ENCODE data around the gene GET3. TPM values are rescaled to one million over a fixed set of nuclear protein-coding genes. Genes with fewer than 3 reads are reported as not detected.

GET3 gene
- total and polyA plus RNA-seq, 2 of the 13 experiments (the other 11 are each of a cell fraction or from before 2014, with no cell fraction given) = 57.7 to 59.4 TPM

DNA sequence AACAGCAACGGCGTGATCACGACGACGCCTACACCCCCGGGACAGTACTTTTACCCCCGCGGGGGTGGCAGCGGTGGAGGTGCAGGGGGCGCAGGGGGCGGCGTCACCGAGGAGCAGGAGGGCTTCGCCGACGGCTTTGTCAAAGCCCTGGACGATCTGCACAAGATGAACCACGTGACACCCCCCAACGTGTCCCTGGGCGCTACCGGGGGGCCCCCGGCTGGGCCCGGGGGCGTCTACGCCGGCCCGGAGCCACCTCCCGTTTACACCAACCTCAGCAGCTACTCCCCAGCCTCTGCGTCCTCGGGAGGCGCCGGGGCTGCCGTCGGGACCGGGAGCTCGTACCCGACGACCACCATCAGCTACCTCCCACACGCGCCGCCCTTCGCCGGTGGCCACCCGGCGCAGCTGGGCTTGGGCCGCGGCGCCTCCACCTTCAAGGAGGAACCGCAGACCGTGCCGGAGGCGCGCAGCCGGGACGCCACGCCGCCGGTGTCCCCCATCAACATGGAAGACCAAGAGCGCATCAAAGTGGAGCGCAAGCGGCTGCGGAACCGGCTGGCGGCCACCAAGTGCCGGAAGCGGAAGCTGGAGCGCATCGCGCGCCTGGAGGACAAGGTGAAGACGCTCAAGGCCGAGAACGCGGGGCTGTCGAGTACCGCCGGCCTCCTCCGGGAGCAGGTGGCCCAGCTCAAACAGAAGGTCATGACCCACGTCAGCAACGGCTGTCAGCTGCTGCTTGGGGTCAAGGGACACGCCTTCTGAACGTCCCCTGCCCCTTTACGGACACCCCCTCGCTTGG is 55.0 kb downstream of the GET3 start (continued):
- TF ChIP-seq, protein P1, sequence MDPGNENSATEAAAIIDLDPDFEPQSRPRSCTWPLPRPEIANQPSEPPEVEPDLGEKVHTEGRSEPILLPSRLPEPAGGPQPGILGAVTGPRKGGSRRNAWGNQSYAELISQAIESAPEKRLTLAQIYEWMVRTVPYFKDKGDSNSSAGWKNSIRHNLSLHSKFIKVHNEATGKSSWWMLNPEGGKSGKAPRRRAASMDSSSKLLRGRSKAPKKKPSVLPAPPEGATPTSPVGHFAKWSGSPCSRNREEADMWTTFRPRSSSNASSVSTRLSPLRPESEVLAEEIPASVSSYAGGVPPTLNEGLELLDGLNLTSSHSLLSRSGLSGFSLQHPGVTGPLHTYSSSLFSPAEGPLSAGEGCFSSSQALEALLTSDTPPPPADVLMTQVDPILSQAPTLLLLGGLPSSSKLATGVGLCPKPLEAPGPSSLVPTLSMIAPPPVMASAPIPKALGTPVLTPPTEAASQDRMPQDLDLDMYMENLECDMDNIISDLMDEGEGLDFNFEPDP (CRISPR knock-in tag; conservative IDR thresholded peaks at IDR 0.05) = no peak
- TF ChIP-seq TCF7 (IDR thresholded peaks at IDR 0.05; ENCODE audit: low read depth) (no peak), ZNF430 (CRISPR knock-in tag; IDR thresholded peaks at IDR 0.05) (peak; percentile 64; the same call in 1 of the 2 replicates), FOXK2 (IDR thresholded peaks at IDR 0.05) (no peak), MXI1 (IDR thresholded peaks at IDR 0.05; ENCODE audit: borderline replicate concordance, low read depth, low read length) (0 out of 3 replicates have a peak, but pooled peaks have one; percentile 11), XRCC5 (optimal IDR thresholded peaks at IDR 0.05; ENCODE audit: low read length) (peak; percentile 23), ZNF331 (CRISPR knock-in tag; IDR thresholded peaks at IDR 0.05) (0 out of 2 replicates have a peak, but pooled peaks have one; percentile 9), SMARCE1 (IDR thresholded peaks at IDR 0.05; ENCODE audit: borderline replicate concordance) (no peak), DMAP1 (CRISPR knock-in tag; IDR thresholded peaks at IDR 0.05) (no peak; the same call in 1 of the 2 replicates), ZNF230 (CRISPR knock-in tag; IDR thresholded peaks at IDR 0.05) (no peak), SP140L (CRISPR knock-in tag; IDR thresholded peaks at IDR 0.05; ENCODE audit: borderline replicate concordance) (no peak), PRMT3 (CRISPR knock-in tag; IDR thresholded peaks at IDR 0.05; ENCODE audit: borderline replicate concordance, low read depth) (0 out of 2 replicates have a peak, but pooled peaks have one; percentile 34), ZNF607 (CRISPR knock-in tag; IDR thresholded peaks at IDR 0.05; ENCODE audit: borderline replicate concordance) (0 out of 2 replicates have a peak, but pooled peaks have one; percentile 19), GABPA (IDR thresholded peaks at IDR 0.05; ENCODE audit: low read depth, low read length) (peak; percentile 69), GABPA (CRISPR knock-in tag; IDR thresholded peaks at IDR 0.05; ENCODE audit: low read depth) (peak; percentile 87), ISL2 (CRISPR knock-in tag; IDR thresholded peaks at IDR 0.05) (peak; percentile 36; the same call in 1 of the 2 replicates), PHF20 (CRISPR knock-in tag; IDR thresholded peaks at IDR 0.05) (peak; percentile 66)
- TF ChIP-seq, protein P2, sequence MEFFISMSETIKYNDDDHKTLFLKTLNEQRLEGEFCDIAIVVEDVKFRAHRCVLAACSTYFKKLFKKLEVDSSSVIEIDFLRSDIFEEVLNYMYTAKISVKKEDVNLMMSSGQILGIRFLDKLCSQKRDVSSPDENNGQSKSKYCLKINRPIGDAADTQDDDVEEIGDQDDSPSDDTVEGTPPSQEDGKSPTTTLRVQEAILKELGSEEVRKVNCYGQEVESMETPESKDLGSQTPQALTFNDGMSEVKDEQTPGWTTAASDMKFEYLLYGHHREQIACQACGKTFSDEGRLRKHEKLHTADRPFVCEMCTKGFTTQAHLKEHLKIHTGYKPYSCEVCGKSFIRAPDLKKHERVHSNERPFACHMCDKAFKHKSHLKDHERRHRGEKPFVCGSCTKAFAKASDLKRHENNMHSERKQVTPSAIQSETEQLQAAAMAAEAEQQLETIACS (CRISPR knock-in tag; IDR thresholded peaks at IDR 0.05) = 0 out of 2 replicates have a peak, but pooled peaks have one; percentile 19
- TF ChIP-seq, protein P3, sequence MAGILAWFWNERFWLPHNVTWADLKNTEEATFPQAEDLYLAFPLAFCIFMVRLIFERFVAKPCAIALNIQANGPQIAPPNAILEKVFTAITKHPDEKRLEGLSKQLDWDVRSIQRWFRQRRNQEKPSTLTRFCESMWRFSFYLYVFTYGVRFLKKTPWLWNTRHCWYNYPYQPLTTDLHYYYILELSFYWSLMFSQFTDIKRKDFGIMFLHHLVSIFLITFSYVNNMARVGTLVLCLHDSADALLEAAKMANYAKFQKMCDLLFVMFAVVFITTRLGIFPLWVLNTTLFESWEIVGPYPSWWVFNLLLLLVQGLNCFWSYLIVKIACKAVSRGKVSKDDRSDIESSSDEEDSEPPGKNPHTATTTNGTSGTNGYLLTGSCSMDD (CRISPR knock-in tag; IDR thresholded peaks at IDR 0.05) = no peak; the same call in 1 of the 2 replicates
- TF ChIP-seq, protein P4, sequence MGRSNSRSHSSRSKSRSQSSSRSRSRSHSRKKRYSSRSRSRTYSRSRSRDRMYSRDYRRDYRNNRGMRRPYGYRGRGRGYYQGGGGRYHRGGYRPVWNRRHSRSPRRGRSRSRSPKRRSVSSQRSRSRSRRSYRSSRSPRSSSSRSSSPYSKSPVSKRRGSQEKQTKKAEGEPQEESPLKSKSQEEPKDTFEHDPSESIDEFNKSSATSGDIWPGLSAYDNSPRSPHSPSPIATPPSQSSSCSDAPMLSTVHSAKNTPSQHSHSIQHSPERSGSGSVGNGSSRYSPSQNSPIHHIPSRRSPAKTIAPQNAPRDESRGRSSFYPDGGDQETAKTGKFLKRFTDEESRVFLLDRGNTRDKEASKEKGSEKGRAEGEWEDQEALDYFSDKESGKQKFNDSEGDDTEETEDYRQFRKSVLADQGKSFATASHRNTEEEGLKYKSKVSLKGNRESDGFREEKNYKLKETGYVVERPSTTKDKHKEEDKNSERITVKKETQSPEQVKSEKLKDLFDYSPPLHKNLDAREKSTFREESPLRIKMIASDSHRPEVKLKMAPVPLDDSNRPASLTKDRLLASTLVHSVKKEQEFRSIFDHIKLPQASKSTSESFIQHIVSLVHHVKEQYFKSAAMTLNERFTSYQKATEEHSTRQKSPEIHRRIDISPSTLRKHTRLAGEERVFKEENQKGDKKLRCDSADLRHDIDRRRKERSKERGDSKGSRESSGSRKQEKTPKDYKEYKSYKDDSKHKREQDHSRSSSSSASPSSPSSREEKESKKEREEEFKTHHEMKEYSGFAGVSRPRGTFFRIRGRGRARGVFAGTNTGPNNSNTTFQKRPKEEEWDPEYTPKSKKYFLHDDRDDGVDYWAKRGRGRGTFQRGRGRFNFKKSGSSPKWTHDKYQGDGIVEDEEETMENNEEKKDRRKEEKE (IDR thresholded peaks at IDR 0.05) = no peak
- TF ChIP-seq, protein P5, sequence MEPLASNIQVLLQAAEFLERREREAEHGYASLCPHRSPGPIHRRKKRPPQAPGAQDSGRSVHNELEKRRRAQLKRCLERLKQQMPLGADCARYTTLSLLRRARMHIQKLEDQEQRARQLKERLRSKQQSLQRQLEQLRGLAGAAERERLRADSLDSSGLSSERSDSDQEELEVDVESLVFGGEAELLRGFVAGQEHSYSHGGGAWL (CRISPR knock-in tag; IDR thresholded peaks at IDR 0.05) = peak; percentile 54; the same call in 1 of the 2 replicates
- TF ChIP-seq, protein P6, sequence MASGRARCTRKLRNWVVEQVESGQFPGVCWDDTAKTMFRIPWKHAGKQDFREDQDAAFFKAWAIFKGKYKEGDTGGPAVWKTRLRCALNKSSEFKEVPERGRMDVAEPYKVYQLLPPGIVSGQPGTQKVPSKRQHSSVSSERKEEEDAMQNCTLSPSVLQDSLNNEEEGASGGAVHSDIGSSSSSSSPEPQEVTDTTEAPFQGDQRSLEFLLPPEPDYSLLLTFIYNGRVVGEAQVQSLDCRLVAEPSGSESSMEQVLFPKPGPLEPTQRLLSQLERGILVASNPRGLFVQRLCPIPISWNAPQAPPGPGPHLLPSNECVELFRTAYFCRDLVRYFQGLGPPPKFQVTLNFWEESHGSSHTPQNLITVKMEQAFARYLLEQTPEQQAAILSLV (CRISPR knock-in tag; IDR thresholded peaks at IDR 0.05; ENCODE audit: borderline replicate concordance) = peak; percentile 87; the same call in 1 of the 2 replicates

All from HepG2 (cell line).